WERI-Rb-1 (cell line): Measurements from ENCODE around the gene PIGR.

Source experiments
- DNase-seq: peaks from one replicate; pipeline ENCODE4 v3.0.0-alpha.2; 2020
- H3K27ac ChIP-seq: fragments of 250-450 bp; sonication (Bioruptor Pico); 2 replicates; pipeline ENCODE4 v1.5.1; 2020; ENCODE audit warnings: mild to moderate bottlenecking, moderate library complexity
- H3K27me3 ChIP-seq: fragments of 250-450 bp; sonication (Bioruptor Pico); 2 replicates; pipeline ENCODE4 v1.5.1; 2021; ENCODE audit warnings: mild to moderate bottlenecking, low read depth, moderate library complexity; ENCODE audit not compliant: insufficient read depth, severe bottlenecking
- H3K36me3 ChIP-seq: fragments of 250-450 bp; sonication (Bioruptor Pico); 2 replicates; pipeline ENCODE4 v1.5.1; 2020; ENCODE audit warnings: mild to moderate bottlenecking, moderate library complexity
- H3K4me3 ChIP-seq: 2 replicates; pipeline ENCODE4 v1.5.1; 2011; ENCODE audit warnings: low read depth, mild to moderate bottlenecking, control low read depth, low read length
- H3K9me3 ChIP-seq: fragments of 250-450 bp; sonication (Bioruptor Pico); 2 replicates; pipeline ENCODE4 v1.5.1; 2021; ENCODE audit warnings: mild to moderate bottlenecking, moderate library complexity; ENCODE audit not compliant: severe bottlenecking
- CTCF ChIP-seq: IDR thresholded peaks from 2 replicates; pipeline ENCODE4 v1.5.1; 2011; ENCODE audit warnings: low read depth, mild to moderate bottlenecking, control low read depth, inconsistent platforms, low read length

PIGR gene

GRCh38 chr1:206900149-206900548 lies 46.1 kb downstream of the PIGR start:
- no peak for TF ChIP-seq CTCF
- no peak for DNase-seq
- no peak overlapping the region for H3K4me3 ChIP-seq
- no peaks in the 10 kb centered on the region for H3K36me3 ChIP-seq
- H3K27me3 ChIP-seq = peaks cover 97% of the 10 kb centered on the region
- H3K9me3 ChIP-seq = no peaks in the 10 kb centered on the region
- H3K27ac ChIP-seq = no peak overlapping the region

- Histone ChIP-seq H3K27me3 (peaks cover 97% of the 10 kb centered on the region), H3K4me3 (no peak overlapping the region), H3K36me3 (no peaks in the 10 kb centered on the region), H3K27ac (no peak overlapping the region), H3K9me3 (no peaks in the 10 kb centered on the region)
- TF ChIP-seq CTCF = no peak
- DNase-seq = no peak
Observed at GRCh38 chr1:206899717-206900116, 46.5 kb downstream of the PIGR start.

GRCh38 chr1:206898915-206899431 lies 47.3 kb downstream of the PIGR start:
- H3K27ac ChIP-seq = no peak overlapping the region

DNA sequence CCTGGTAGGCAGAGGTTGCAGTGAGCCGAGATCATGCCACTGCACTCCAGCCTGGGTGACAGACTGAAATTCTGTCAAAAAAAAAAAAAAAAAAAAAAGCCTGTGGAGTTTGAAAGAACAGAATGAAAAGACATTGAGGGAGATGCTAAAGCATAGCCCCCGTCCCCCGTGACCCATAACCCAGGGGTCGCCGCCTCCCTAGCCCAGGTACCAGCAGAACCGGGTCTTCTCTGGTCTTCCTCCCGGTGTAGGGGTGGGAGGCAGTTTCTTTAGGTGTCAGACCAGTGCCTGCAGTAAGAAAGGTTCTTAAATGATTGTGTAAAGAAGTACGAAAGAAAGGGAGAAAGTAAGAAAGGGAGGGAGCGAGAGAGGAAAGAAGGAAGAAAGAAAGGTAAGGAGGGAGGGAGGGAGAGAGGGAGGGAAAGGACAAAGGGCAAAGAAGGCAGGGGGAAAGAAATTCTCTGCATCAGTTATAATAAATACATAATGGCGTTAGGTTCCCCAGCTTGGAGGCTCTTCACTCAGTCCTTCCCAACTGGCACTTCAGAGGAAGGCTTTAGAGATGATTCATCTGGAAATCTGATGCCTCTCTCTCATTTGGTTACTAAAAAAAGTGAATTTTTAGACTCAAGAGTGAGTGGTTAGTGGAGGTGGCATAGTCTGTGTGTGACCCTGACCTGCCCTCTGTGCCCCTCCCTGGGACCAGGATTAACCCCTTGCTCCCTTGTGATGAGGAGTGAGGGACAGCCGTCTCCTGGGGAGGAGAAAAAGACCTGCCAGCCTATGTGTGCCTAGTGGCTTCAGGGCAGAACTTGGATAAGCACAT lies 48.0 kb downstream of the PIGR start:
- H3K36me3 ChIP-seq = no peaks in the 10 kb centered on the region
- no peak overlapping the region for H3K27ac ChIP-seq
- peaks cover 97% of the 10 kb centered on the region for H3K27me3 ChIP-seq
- no peak overlapping the region for H3K4me3 ChIP-seq
- H3K9me3 ChIP-seq = no peaks in the 10 kb centered on the region
- DNase-seq = no peak
- TF ChIP-seq CTCF = no peak

More at GRCh38 chr1:206898915-206899431, 47.3 kb downstream of the PIGR start:
- no peak overlapping the region for H3K4me3 ChIP-seq
- DNase-seq = no peak
- no peak for TF ChIP-seq CTCF
- H3K27me3 ChIP-seq = peaks cover 97% of the 10 kb centered on the region
- H3K9me3 ChIP-seq = no peaks in the 10 kb centered on the region
- H3K36me3 ChIP-seq = no peaks in the 10 kb centered on the region

DNA sequence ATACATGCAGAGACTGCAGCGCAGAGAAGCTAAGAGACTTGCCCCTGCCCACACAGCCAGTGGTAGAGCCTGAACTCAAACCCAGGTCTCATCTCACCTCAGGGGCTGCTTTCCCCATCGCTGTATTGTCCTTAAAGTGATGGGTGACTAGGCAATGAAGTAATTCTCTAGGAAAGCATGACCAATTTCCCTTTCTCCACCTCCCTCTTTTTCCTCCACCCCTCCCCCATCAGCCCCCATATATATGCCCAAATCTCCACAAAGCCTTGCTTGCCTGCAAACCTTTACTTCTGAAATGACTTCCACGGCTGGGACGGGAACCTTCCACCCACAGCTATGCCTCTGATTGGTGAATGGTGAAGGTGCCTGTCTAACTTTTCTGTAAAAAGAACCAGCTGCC lies 49.1 kb downstream of the PIGR start, which contains the start of gene IL24:
IL24 (plus strand) TSS at position 269 of the 400 bp plus-strand sequence. CDS start 390 bp downstream, outside the sequence.
- Histone ChIP-seq H3K4me3 (no peak within 1 kb of the TSS), H3K36me3 (no peaks in the 10 kb centered on the region), H3K27ac (no peak within 1 kb of the TSS), H3K27me3 (peaks cover 99% of the 10 kb centered on the region), H3K9me3 (no peaks in the 10 kb centered on the region)
- no peak for TF ChIP-seq CTCF
- no peak for DNase-seq
